ENCODE measurements around the gene ITPKC. TPM values are rescaled to one million over a fixed set of nuclear protein-coding genes. Genes with fewer than 3 reads are reported as not detected.

The ITPKC gene
- total and polyA plus RNA-seq, 11 donors, result 6.9 to 27.3 (median 9.1) TPM

DNA sequence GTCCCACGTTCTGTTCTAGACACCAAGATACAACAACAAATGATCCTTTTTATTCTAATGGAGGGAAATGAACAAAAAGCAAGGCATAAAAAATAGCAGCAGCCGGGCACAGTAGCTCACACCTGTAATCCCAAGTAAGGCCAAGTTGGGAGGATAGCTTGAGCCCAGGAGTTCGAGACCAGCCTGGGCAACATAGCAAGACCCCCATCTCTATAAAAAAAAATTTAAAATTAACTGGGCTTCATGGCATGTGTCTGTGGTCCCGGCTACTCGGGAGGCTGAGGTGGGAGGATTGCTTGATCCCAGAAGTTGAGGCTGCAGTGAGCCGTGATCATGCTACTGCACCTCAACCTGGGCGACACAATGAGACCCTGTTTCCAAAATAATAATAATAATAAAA lies 59.5 kb downstream of the ITPKC start:
- peak overlapping the region in 10 of 12 donors; percentile 89 to 100 (median 98) for H3K27ac ChIP-seq
- DNase-seq (no peak), ATAC-seq (no peak)
- intact Hi-C loops (cut with DNase I), result loop anchor here in 1 of 10 donors (2.0 kb wide), 1 partner anchor 26 kb away; the partner anchor contains the start of genes ACTMAP and SNRPA
- H3K4me3 ChIP-seq, result peak overlapping the region in 1 of 12 donors; percentile 74
- 80 to 87% (median 82%) methylated on average over 7 of the region's 7 CpGs for WGBS, 4 donors
- H3K27me3 ChIP-seq, result no peaks in the 10 kb centered on the region
- peaks cover 0 to 4% (median 0%) of the 10 kb centered on the region in 12 donors for H3K9me3 ChIP-seq
- peaks cover 0 to 25% (median 13%) of the 10 kb centered on the region in 12 donors for H3K4me1 ChIP-seq
- peaks cover 0 to under 1% (median 0%) of the 10 kb centered on the region in 9 donors for H3K36me3 ChIP-seq
- TF ChIP-seq CTCF (IDR thresholded peaks at IDR 0.05) (no peak), POLR2A (IDR thresholded peaks at IDR 0.05) (no peak)

GRCh38 chr19:40776932-40777644 lies 60.2 kb downstream of the ITPKC start:
- intact Hi-C loops (cut with DNase I), result loop anchor here in 2 of 10 donors (1.0 to 2.0 kb wide), 2 partner anchors 26 to 114 kb away; partner anchors contain the start of genes ACTMAP (in 1 of the 2) and SNRPA (in 1 of the 2)
- TF ChIP-seq POLR2A (IDR thresholded peaks at IDR 0.05) (no peak), CTCF (IDR thresholded peaks at IDR 0.05) (no peak)
- peak; percentile 81 to 90 (median 86) for ATAC-seq
- H3K27ac ChIP-seq, result peak overlapping the region; percentile 89 to 100 (median 98)
- DNase-seq, result peak; percentile 86 to 91 (median 90)
- H3K36me3 ChIP-seq, result peaks cover 0 to 8% (median 0%) of the 10 kb centered on the region in 9 donors
- H3K4me3 ChIP-seq, result peak overlapping the region; percentile 47 to 94 (median 74)
- no peaks in the 10 kb centered on the region for H3K9me3 ChIP-seq
- H3K4me1 ChIP-seq, result peaks cover 0 to 25% (median 13%) of the 10 kb centered on the region in 12 donors
- 12 to 13% (median 13%) methylated on average over 12 to 13 of the region's 13 CpGs for WGBS, 4 donors
- H3K27me3 ChIP-seq, result no peaks in the 10 kb centered on the region

GRCh38 chr19:40777645-40777936 lies 60.7 kb downstream of the ITPKC start:
- intact Hi-C loops (cut with DNase I), result loop anchor here in 2 of 10 donors (1.0 to 2.0 kb wide), 2 partner anchors 27 to 114 kb away; partner anchors contain the start of genes ACTMAP (in 1 of the 2) and SNRPA (in 1 of the 2)
- ATAC-seq (no peak), DNase-seq (no peak)
- WGBS, 4 donors, result 0 to 1% (median 1%) methylated on average over 10 of the region's 10 CpGs
- TF ChIP-seq CTCF (IDR thresholded peaks at IDR 0.05), result no peak
- no peak for TF ChIP-seq POLR2A (IDR thresholded peaks at IDR 0.05)
- Histone ChIP-seq H3K9me3 (no peaks in the 10 kb centered on the region), H3K4me3 (peak overlapping the region; percentile 47 to 94 (median 74)), H3K36me3 (peaks cover 0 to 13% (median 0%) of the 10 kb centered on the region in 9 donors), H3K4me1 (peaks cover 0 to 25% (median 13%) of the 10 kb centered on the region in 12 donors), H3K27ac (peak overlapping the region; percentile 89 to 100 (median 98)), H3K27me3 (no peaks in the 10 kb centered on the region)
